ENCODE measurements around the gene BHLHE40.

The BHLHE40 gene

DNA sequence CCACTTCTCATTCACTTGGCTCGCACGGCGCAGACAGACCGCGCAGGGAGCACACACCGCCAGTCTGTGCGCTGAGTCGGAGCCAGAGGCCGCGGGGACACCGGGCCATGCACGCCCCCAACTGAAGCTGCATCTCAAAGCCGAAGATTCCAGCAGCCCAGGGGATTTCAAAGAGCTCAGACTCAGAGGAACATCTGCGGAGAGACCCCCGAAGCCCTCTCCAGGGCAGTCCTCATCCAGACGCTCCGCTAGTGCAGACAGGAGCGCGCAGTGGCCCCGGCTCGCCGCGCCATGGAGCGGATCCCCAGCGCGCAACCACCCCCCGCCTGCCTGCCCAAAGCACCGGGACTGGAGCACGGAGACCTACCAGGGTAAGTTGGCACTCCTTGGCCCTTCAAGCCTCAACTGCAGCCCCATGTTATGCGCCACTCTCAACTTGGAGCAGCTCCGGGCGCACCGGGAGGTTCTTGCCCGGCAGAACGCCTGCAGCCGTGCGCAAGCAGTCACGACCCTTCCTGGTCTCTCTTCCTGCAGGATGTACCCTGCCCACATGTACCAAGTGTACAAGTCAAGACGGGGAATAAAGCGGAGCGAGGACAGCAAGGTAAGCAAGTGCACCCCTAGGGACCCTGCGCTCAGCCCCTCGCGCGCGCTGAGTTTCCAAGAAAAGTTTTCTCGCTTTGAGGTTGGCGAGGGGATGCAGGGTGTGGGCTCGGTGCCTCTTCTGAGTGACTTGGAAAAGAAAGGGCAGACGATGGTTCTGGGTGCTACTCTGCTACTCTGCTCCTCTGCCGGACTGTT is at the start of gene BHLHE40:
Gene BHLHE40 (plus strand): TSS at position 10 of the 801 bp plus-strand sequence. CDS start 282 bp downstream, at position 292.
- no peak for DNase-seq (ENCODE audit: low read depth in 3 of 3)

DNA sequence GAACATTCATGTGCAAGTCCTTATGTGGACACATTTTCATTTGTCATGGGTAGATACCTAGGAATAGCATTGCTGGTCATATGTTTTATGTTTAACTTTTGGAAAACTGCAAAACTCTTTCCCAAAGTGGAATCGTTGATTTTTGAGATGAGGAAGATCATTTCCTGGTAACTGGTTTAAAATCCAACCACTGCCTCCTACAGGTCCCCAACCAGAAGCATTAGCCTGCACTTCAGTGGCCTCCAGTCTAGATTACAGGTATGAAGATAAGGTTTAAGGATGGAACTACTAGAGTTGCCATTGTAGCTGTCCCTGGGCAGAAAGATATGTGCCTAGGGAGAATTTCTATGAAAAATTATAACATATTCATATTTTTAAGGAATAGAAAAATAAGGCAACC is 48.7 kb upstream of the BHLHE40 start:
- no peak for DNase-seq (ENCODE audit: low read depth in 3 of 3)

DNA sequence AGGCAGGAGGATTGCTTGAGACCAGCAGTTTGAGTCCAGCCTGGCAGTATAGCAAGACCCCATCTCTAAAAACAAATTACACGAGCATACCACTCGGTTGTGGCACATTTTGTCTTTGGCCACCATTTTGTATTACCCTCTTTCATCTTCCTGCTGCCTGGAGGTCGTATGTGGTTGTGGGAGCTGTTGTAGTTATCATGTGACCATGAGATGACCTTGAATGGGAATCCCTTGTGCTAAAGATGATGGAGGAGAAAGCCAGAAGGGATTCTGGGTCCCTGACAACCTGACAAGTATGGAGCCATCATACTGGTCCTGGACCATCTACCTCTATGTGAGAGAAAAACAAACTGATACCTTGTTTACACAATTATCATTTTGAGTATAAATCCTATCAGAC is 45.2 kb upstream of the BHLHE40 start:
- DNase-seq (ENCODE audit: low read depth in 3 of 3), result no peak

DNA sequence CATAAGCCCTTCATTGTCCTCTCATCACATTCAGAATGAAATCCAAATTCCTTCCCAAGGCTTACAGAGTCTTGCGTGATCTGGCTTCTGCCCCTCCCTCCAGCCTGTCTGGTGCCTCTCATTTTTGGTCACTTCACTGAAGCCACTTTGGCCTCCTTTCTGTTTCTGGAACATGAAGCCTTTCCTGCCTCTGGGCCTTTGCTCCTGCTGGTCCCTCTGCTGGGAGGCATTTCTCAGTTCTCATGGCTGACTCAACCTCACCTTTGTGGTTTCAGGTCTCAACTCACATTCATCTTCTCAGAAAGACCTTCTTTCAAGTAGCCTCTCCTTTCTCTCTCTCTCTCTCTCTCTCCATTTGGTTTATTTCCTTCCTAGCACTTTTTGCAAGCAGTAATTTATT is 43.9 kb upstream of the BHLHE40 start:
- no peak for DNase-seq (ENCODE audit: low read depth in 3 of 3)

DNA sequence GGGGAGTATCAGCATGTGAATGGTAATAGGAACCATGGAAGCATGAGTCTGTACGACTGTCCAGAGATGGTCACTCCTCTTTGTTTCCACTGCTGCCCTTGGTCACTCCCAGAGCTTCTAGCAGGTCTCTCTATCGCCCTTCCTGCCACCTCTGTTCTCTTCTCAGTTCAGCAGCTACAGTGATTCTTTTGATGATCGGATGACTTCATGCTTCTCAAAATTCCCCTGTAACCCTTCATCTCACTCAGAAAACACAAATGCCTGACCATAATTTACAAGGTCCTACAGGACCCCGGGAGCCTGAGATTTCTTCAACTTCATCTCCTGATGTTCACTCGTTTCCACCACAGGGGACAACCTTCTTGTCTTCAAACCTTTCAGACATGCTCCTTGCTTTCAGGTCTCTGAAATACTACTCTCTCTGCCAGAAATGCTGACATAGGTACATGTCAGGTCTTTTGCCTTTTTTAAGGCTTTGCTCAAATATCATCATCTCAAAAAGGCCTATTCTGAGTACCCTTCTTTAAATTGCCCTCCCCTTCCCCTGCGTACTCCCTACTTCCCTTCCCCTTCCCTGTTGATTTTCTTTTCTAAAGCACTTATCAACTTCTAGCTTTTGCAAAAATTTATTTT is 42.1 kb upstream of the BHLHE40 start:
- DNase-seq (ENCODE audit: low read depth in 3 of 3), result no peak

DNA sequence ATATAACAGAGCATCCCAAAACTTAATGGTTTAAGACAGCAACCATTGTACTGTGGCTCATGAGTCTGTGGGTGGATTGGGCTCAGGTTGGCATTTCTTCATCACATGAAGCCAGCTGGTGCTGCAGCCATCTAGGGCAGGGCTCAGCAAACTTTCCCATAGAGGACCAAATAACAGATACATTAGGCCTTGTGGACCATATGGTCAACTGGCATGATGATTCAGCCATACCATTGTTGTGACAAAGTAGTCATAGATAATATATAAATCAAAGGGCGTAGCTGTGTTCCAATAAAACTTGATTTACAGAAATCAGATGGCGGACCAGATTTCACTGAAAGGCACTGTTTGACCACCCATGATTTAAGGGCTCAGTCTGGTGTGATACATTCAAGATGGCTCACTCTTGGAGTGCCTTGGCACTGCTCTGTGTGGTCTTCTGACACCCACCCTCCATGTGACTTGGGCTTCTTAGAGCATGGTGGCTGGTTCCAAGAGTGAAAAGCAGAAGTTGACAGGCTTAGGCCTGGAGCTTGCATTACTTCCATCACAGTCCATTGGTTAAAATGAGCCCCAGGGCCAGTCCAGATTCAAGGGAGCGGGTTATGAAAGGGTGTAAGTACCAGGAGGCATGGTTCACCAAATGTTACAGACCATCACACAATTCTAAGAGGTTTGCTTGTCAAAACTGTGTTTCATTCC is 40.8 kb upstream of the BHLHE40 start:
- DNase-seq (ENCODE audit: low read depth in 3 of 3), result no peak

DNA sequence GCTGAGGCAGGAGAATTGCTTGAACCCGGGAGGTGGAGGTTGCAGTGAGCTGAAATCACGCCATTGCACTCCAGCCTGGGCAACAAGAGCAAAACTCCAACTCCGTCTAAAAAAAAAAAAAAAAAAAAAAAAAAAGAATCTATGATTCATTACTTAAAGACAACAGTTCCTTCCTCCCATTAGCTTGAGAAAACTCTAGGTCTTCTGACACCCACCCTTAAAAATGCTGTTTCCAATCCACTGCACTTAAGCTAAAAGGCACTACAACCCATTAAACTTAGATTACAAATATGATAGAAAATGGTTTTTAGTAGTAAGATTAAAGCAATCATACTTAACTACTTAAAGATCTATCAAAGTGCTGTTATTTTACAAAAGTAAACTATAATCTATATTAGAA is 40.0 kb upstream of the BHLHE40 start:
- no peak for DNase-seq (ENCODE audit: low read depth in 3 of 3)

DNA sequence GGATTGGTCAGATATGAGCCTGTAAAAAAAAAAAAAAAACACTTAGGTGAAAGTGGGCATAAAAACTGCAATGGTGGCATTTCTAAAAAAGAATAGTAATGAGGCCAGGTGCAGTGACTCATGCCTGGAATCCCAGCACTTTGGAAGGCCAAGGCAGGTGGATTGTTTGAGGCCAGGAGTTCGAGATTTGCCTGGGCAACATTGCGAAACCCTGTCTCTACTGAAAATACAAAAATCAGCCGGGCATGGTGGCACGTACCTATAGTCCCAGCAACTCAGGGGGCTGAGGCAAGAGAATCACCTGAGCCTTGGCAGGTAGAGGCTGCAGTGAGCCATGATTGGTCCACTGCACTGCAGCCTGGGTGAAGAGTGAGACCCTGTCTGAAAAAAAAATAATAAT is 38.3 kb upstream of the BHLHE40 start:
- no peak for DNase-seq (ENCODE audit: low read depth in 3 of 3)

DNA sequence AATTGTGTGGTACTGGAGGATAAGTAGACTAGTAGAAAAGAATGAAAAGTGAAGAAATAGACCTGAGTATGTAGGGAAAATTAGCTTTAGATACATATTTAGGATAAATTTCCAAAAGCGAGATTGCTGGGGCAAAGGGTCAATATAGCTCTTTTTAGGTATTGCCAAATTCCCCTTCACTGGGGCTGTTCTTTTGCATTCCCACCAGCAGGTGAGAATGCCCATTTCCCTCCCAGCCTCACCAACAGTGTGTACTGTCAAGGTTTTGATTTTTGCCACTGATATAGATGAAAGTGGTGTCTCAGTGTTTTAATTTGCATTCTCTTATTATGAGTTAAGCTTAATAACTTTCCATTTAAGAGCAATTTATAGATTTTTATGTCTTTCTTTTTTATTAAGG is 35.7 kb upstream of the BHLHE40 start:
- DNase-seq (ENCODE audit: low read depth in 3 of 3), result no peak

DNA sequence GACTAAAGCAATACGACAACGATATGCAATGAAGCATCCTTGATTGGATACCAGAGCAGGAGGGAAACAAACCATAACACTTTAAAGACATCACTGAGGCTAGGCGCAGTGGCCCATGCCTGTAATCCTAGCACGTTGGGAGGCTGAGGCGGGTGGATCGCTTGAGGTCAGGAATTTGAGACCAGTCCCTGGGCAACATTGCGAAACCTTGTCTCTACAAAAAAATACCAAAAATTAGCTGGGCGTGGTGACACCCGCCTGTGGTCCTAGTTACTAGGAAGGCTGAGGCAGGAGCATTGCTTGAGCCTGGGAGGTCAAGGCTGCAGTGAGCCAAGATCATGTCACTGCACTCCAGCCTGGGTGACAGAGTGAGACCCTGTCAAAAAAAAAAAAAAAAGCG is 33.9 kb upstream of the BHLHE40 start:
- no peak for DNase-seq (ENCODE audit: low read depth in 3 of 3)

DNA sequence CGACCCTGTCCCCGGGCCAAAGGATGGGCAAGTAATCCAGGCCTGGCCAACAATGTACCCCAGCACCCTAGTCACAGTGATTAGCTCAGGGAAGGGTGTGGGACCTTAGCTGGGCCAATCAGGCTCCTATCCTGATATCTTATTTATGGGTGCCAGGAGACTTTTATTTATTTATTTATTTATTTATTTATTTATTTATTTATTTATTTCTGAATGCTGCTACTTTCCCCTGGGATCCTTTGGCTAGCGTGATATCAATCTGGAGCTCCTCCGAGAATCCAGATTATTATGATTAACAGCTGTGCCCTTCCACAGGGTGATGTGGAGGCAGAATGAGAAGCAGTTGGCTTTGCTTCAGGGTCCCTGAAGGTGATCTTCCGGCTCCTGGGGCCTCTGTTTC is 32.2 kb upstream of the BHLHE40 start:
- no peak for DNase-seq (ENCODE audit: low read depth in 3 of 3)

DNA sequence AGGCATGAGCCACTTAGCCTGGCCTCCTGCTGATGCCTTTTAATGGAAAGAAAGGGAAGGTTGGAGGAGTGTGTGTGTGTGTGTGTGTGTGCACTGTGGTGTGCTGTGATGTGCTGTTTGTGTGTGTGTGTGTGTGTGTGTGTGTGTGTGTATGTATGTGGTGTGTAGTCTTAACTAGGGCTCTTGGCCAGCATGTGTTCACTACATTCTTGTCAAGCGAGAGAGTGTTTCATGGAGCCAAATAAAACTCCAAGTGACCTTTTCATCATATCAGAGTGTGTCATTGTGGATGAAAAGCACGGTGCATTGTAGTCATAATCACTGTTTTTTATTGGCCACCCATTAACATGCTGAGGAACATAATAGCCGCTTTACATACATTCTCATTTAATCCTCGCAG is 30.8 kb upstream of the BHLHE40 start:
- no peak for DNase-seq (ENCODE audit: low read depth in 3 of 3)

DNA sequence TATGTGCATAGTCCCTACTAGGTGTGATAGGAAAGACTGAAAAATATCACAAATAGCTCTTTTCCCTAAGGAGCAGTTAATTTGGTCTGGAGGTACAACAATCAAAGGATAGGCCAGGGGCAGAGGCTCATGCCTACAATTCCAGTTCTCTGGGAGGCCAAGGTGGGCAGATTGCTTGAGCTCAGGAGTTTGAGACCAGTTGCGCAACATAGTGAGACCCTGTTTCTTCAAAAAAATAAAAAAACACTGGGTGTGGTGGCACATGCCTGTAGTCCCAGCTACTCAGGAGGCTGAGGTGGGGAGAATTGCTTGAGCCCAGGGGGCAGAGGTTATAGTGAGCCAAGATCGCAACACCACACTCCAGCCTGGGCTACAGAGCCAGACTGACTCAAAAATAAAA is 30.2 kb upstream of the BHLHE40 start:
- DNase-seq (ENCODE audit: low read depth in 3 of 3), result no peak

DNA sequence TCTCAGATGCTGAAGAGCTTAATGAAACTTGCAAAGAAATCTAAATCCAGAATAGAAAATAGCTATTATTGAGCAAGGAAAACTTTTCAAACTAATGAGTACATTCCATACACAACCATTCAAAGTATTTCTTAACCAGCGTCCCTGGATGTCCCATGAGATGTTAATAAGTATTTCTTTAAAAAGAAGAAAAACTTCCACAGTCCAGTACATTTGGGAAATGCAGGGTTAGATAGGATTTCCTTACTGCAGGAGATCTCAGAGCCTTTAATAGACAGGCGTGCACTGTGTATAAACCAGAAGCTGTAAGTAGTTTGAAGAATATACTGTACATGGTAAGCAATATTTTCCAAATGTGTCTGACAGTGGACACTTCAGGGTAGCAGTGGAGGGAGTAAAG is 29.6 kb upstream of the BHLHE40 start:
- no peak for DNase-seq (ENCODE audit: low read depth in 3 of 3)

DNA sequence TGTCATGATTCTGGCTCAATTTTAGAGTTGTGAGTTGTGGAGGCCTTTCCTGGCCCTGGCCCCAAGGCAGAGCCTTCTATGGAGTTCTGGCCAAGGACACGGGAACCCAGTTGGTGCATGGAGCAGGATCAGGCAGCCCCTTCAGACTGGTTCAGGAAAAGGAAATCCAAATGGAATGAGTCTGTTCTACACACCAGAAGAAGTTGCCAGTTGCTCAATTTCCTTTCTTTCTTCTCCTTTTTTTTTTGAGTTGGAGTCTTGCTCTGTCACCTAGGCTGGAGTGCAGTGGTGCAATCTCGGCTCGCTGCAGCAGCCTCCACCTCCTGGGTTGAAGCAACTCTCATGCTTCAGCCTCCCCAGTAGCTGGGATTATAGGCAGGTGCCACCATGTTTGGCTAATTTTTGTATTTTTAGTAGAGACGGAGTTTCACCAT is 28.9 kb upstream of the BHLHE40 start:
- no peak for DNase-seq (ENCODE audit: low read depth in 3 of 3)

DNA sequence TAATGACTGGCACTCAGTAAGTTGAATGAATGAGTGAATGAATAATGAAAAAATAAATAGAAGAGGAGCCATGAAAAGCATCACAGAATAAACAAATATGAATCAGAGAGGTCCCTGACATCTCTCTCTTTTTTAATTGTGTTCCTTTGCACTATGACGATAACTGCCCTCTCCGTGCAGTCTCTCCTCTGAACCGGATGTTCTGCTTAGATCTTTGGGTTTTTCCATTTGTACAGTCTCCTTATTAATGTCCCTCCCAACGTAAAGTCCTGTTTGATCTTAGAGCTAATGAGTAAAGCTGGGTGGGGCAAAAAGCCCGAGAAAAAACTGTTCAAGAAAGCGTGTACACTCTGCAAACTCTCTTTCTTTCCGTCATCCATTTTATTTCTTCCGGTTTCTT is 28.3 kb upstream of the BHLHE40 start:
- no peak for DNase-seq (ENCODE audit: low read depth in 3 of 3)

DNA sequence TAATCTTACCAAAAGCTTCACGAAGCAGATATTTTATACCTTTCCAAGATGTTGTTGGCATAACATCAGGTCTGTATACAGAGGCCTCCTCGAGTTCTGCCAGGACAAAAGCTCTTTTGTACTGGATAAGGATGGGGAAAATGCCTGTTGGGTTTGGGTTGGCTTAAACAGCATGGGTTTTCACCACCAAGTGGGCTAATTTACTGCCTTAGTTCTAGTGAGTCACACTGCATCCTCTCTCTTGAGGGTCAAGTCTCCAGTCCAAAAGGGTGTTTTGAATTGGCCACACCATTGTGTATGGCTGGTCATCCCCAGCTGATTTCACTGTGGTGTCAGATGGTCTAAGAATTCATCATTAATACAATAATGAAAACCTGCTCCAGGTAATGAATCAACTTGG is 26.1 kb upstream of the BHLHE40 start:
- DNase-seq (ENCODE audit: low read depth in 3 of 3), result no peak

DNA sequence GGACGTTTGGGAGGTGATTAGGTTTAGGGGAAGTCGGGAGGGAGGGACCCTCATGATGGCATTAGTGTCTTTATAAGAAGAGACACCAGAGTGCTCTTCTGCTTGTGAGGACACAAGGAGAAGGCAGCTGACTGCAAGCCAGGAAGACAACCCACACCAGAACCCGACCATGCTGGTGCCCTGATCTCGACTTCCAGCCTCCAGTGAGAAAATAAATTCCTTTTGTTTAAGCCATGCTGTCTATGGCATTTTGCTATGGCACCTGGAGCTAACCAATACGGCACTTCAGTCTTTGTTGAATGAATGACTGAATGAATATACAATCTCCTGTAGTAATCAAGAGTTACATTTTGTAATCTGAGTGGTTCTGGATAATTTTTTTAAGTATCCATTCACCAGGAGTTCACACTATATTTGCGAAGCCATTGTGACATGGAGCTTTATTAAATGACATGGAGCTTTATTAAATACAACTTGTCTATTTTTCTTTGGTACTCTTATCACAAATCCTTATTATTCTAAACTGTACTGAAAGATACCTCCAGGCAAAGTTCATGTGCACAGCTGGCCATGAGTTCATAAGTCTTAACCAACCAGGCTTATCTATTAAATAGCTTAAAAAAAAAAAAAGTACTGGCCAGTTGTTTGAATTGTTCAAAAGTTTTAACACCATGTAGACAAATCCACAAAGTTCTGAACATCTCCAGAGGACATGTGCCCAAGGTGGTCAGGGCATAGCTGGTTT is 24.8 kb upstream of the BHLHE40 start:
- no peak for DNase-seq (ENCODE audit: low read depth in 3 of 3)

DNA sequence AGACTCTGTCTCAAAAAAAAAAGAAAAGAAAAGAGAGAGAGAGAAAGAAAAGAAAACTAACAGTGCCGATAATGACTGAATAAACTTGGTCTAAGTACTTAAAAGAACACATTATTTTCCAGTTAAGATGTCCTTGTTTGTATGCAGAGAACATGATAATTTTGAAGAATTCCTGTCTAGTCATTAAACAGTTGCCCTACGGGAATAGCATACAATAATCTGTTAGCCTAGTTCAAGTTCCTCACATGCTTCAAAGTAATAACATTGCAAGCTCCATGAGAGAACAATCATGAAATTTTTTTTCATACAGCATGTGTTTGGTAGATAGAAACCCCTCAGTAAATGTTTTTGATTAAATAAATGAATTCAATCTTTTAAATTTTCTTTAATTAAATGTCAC is 23.1 kb upstream of the BHLHE40 start:
- DNase-seq (ENCODE audit: low read depth in 3 of 3), result no peak

DNA sequence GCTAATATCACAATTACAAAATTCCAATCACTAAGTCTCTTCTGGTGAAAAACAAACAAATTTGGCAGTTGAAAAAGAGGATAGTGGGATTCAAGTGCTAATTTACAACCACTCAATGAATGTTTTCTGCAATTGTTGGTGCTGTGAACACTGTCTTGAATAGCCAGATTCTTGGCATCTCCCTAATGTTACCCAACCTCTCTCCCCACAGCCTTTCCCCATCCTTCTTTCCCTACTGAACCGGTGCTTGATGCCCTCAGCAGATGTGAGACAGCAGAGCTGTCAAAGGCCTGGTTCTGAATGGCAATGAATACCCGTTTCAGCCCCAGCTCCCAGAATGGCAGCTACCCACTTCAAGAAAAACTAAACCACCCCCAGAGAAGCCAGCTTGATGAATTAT is 22.5 kb upstream of the BHLHE40 start:
- no peak for DNase-seq (ENCODE audit: low read depth in 3 of 3)

DNA sequence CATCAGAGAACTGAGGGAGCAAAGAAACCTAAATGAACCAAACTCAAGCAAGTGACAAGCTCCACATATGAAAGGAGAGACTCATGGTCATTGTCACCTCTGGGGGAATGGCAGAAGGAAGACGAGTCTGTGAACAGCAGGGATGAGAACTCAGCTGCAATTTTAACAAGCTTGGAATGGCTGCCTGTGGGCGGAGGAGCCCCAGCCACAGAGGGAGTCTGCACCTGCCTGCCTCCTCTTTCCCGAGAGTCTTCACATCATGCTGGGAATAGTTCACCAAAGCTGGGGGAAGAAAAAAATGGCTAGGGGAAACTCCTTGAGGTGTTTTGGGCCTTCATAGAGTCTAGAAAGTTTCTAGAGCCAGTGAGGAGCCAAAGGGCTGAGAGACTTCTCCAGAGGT is 21.3 kb upstream of the BHLHE40 start:
- no peak for DNase-seq (ENCODE audit: low read depth in 3 of 3)

DNA sequence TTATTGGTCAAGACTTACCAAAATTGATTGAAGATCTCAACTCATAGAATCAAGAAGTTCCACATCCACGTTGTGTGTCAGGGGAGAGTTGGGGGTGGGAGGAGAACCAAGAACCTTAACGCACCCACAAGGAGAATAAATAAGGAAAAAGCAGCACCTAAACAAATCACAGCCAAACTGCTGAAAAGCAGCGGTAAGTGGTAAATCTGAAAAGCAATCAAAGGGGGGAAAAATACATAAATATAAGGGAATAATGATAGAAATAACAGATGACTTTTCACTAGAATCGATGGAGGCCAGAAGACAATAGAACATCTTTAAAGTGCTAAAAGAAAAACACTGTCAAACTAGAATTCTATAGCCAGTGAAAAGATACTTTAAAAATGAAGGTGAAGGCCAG is 20.1 kb upstream of the BHLHE40 start:
- DNase-seq (ENCODE audit: low read depth in 3 of 3), result no peak
